ENCODE results near the gene TPPP2. TPM values are rescaled to one million over a fixed set of nuclear protein-coding genes. Genes with fewer than 3 reads are reported as not detected.
A peak's percentile ranks its signal among the peaks of the same experiment; 100 is the strongest.

TPPP2 gene
- total and polyA plus RNA-seq, 8 donors, result 0.62 TPM; not detected in 7

DNA sequence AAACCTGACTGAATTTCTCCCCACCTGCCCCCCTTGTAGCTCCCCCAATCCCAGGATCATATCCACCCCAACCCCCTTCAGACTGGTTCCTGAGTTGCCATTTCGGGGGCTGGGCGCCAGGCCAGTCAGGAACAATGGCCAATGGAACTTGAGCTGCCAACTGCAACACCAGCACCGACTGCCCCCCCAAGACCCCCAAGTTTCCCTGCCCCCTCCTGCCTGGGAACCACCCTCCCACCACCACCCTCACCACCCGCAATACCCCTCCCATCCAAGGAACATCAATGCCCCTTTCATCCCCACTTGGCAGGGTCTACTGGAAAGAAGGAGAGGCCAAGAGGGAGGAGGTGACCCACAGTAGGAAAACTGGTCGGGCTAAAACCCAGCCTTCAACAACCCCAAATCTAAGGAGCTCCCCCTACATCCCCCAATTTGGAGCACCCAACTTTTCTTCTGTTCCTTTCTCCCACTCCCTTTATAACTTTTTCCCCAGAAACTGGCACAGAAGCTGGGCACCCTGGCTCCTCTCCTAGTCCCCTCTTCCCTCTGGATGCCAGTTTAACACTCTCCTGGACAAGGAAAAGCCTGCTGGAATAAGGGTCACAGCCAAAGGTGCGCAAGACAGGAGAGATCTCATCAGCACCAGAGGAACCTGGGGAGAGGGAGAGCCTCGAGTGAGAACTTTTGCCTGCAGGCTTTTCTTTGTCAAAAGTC lies 3.6 kb upstream of the TPPP2 start:
- Histone ChIP-seq H3K4me1 (peaks cover 12 to 52% (median 39%) of the 10 kb centered on the region in 4 donors), H3K27ac (peak overlapping the region in 4 of 5 donors; percentile 82 to 91 (median 88)), H3K4me3 (peak overlapping the region in 2 of 4 donors; percentile 89 to 90), H3K9me3 (no peaks in the 10 kb centered on the region), H3K36me3 (peaks cover 4 to 11% (median 8%) of the 10 kb centered on the region in 4 donors), H3K27me3 (peaks cover 0 to 14% (median 0%) of the 10 kb centered on the region in 3 donors)
- TF ChIP-seq EP300 (IDR thresholded peaks at IDR 0.05) (no peak), POLR2A (IDR thresholded peaks at IDR 0.05) (no peak), POLR2AphosphoS5 (IDR thresholded peaks at IDR 0.05) (no peak)
- TF ChIP-seq, protein P1, sequence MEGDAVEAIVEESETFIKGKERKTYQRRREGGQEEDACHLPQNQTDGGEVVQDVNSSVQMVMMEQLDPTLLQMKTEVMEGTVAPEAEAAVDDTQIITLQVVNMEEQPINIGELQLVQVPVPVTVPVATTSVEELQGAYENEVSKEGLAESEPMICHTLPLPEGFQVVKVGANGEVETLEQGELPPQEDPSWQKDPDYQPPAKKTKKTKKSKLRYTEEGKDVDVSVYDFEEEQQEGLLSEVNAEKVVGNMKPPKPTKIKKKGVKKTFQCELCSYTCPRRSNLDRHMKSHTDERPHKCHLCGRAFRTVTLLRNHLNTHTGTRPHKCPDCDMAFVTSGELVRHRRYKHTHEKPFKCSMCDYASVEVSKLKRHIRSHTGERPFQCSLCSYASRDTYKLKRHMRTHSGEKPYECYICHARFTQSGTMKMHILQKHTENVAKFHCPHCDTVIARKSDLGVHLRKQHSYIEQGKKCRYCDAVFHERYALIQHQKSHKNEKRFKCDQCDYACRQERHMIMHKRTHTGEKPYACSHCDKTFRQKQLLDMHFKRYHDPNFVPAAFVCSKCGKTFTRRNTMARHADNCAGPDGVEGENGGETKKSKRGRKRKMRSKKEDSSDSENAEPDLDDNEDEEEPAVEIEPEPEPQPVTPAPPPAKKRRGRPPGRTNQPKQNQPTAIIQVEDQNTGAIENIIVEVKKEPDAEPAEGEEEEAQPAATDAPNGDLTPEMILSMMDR (IDR thresholded peaks at IDR 0.05), result no peak
- WGBS, 5 donors, result 62 to 72% (median 64%) methylated on average over 6 to 7 of the region's 7 CpGs
- peak in 1 of 2 donors; percentile 74 for DNase-seq
- intact Hi-C loops (cut with DNase I; ENCODE audit: low total_unique reads), result no loop called here

DNA sequence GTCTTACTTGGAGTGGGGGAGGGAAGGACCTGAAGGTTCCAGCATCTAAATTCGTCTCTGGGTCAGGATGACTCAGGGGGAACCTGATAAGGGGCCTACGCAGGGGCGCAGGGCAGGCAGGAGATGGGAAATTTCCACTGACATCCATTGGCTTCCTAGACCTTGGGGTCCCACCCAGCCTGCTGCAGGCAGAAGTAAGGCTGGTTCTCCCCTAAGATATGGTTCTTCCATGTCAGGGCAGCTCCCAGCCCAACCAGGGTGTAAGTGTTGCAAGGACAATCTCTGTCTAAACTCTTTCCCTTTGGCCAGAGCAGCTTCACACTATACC lies 3.1 kb upstream of the TPPP2 start:
- H3K27me3 ChIP-seq, result peaks cover 0 to 14% (median 0%) of the 10 kb centered on the region in 3 donors
- H3K4me3 ChIP-seq, result no peak overlapping the region
- no peak for TF ChIP-seq POLR2A (IDR thresholded peaks at IDR 0.05)
- intact Hi-C loops (cut with DNase I; ENCODE audit: low total_unique reads), result no loop called here
- no peak for DNase-seq
- H3K4me1 ChIP-seq, result peaks cover 12 to 50% (median 39%) of the 10 kb centered on the region in 4 donors
- WGBS, 5 donors, result 30 to 43% (median 38%) methylated on average over 3 of the region's 3 CpGs
- peaks cover 0 to 5% (median 3%) of the 10 kb centered on the region in 4 donors for H3K36me3 ChIP-seq
- H3K9me3 ChIP-seq, result no peaks in the 10 kb centered on the region
- H3K27ac ChIP-seq, result peak overlapping the region in 3 of 5 donors; percentile 86 to 91 (median 91)

DNA sequence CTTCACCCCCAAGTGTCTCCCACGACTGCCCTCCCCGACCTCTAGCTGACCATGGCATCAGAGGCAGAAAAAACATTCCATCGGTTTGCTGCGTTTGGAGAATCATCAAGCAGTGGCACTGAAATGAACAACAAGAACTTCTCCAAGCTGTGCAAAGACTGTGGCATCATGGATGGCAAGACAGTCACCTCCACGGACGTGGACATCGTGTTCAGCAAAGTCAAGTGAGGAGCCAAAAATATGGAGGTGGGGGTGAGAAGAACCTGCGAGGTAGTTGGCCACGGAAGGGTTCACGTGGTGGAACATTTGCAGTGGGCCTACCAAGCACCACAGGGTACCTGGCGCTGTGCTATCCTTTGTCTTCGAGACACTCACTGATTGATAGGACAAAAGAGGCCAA lies 514 bp downstream of the TPPP2 start:
- no peak for DNase-seq
- intact Hi-C loops (cut with DNase I; ENCODE audit: low total_unique reads), result no loop called here
- Histone ChIP-seq H3K4me1 (peaks cover 8 to 16% (median 12%) of the 10 kb centered on the region in 4 donors), H3K4me3 (no peak overlapping the region), H3K9me3 (no peaks in the 10 kb centered on the region), H3K27me3 (peaks cover 0 to 3% (median 0%) of the 10 kb centered on the region in 3 donors), H3K36me3 (no peaks in the 10 kb centered on the region), H3K27ac (no peak overlapping the region)
- TF ChIP-seq, protein P1 (IDR thresholded peaks at IDR 0.05), result no peak
- TF ChIP-seq EP300 (IDR thresholded peaks at IDR 0.05) (no peak), POLR2A (IDR thresholded peaks at IDR 0.05) (no peak), POLR2AphosphoS5 (IDR thresholded peaks at IDR 0.05) (no peak)
- WGBS, 5 donors, result 81 to 94% (median 87%) methylated on average over 12 of the region's 12 CpGs

DNA sequence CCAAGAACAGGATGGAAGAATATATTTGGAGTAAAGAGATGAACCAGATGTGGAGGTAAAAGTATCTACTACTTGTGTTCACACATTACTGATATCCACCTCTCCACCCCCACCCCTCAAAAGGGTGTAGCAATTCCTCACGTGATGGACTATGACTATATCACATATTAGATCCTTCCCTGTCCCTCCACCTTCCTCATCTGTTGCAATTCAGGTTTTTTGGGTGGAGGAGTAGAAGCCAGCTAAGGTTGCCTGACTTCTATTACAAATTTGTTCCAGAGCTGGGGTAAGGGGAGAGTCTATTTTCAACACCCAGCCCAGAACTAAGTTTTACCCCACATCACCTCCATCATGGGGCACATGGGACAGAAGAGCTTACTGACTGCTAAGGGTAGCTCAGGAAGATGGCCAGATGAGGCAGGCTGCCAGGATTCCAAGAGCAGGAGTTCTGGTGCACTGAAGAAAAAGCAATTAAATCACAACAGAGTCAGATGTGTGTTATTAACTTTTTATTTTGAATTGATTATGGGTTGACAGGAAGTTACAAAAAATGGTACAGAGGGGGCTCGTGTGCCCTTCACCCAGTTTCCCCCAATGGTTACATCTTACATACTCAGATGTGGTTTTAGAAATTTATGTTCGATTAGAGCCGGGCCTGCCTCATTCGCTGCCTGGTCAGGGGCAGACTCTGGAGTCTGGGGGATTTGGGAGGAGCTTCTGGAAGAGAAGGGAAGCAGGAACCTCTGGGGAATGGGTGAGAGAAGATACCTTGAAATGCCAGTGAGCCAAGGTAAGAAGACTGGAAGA lies 2.5 kb downstream of the TPPP2 start:
- H3K27me3 ChIP-seq, result no peaks in the 10 kb centered on the region
- no peak overlapping the region for H3K27ac ChIP-seq
- TF ChIP-seq POLR2AphosphoS5 (IDR thresholded peaks at IDR 0.05) (no peak), POLR2A (IDR thresholded peaks at IDR 0.05) (no peak), EP300 (IDR thresholded peaks at IDR 0.05) (no peak)
- TF ChIP-seq, protein P1 (IDR thresholded peaks at IDR 0.05), result no peak
- no peaks in the 10 kb centered on the region for H3K9me3 ChIP-seq
- H3K36me3 ChIP-seq, result no peaks in the 10 kb centered on the region
- H3K4me1 ChIP-seq, result no peaks in the 10 kb centered on the region
- intact Hi-C loops (cut with DNase I; ENCODE audit: low total_unique reads), result no loop called here
- no peak for DNase-seq
- no peak overlapping the region for H3K4me3 ChIP-seq
- WGBS, 5 donors, result 76 to 83% (median 80%) methylated on average over 5 of the region's 5 CpGs
